Small intestine (tissue), 7 donors: Measurements from ENCODE around the gene ZNF567. TPM values are rescaled to one million over a fixed set of nuclear protein-coding genes. Genes with fewer than 3 reads are reported as not detected.
"Not testable (repeated sequence)": the region's sequence is repeated elsewhere in the genome, so short reads cannot be mapped to it uniquely, and the experiment has no call there.

ENCODE experiments used
- DNase-seq, 2 donors: peaks; one replicate each; pipeline versions ENCODE4 v3.0.0 to v3.0.0-alpha.2; 2013
- FAIRE-seq: peaks from 2 replicates; lab custom pipeline; 2012; peaks lifted over from hg19 to GRCh38; lab: Jason Lieb, UNC
- H3K27ac ChIP-seq, 3 donors: one replicate each; pipeline ENCODE4 v1.5.1; 2013; ENCODE audit warnings: low read length in 2 of 3, mild to moderate bottlenecking in 2 of 3, control low read depth in 1 of 3, inconsistent platforms in 1 of 3, low read depth in 1 of 3, moderate library complexity in 1 of 3
- H3K27me3 ChIP-seq, 3 donors: one replicate each; pipeline ENCODE4 v1.6.1; 2013; ENCODE audit warnings: low read length in 3 of 3, inconsistent platforms in 1 of 3; ENCODE audit not compliant: control insufficient read depth in 3 of 3, insufficient read depth in 3 of 3
- H3K36me3 ChIP-seq, 3 donors: one replicate each; pipeline ENCODE4 v1.6.1; 2013; ENCODE audit warnings: low read length in 3 of 3, inconsistent platforms in 1 of 3, low read depth in 1 of 3, mild to moderate bottlenecking in 1 of 3, moderate library complexity in 1 of 3; ENCODE audit not compliant: control insufficient read depth in 3 of 3, insufficient read depth in 2 of 3
- H3K4me1 ChIP-seq, 3 donors: one replicate each; pipeline ENCODE4 v1.6.1; 2013; ENCODE audit warnings: low read length in 2 of 3, inconsistent platforms in 1 of 3, low read depth in 1 of 3, mild to moderate bottlenecking in 1 of 3, moderate library complexity in 1 of 3; ENCODE audit not compliant: control insufficient read depth in 3 of 3, insufficient read depth in 2 of 3
- H3K4me3 ChIP-seq, 3 donors: one replicate each; pipeline ENCODE4 v1.5.1; 2013; ENCODE audit warnings: low read length in 3 of 3, control low read depth in 1 of 3, inconsistent platforms in 1 of 3, low read depth in 1 of 3, mild to moderate bottlenecking in 1 of 3, moderate library complexity in 1 of 3
- H3K9me3 ChIP-seq, 2 donors: one replicate each; pipeline ENCODE4 v1.6.1; 2013; ENCODE audit warnings: low read depth in 1 of 2, low read length in 1 of 2; ENCODE audit not compliant: control insufficient read depth in 2 of 2, insufficient read depth in 1 of 2
- WGBS, 3 donors: extraction: QIAGEN DNeasy Blood & Tissue Kit; methylation state at CpG; one replicate each; pipeline ENCODE4 v1.1.7; 2013; 5-methylcytosine and 5-hydroxymethylcytosine counted together
- polyA plus RNA-seq, 4 donors: library from polyadenylated mRNA; stranded (reverse) in 3 of 4; unstranded in 1 of 4; fragments of 200-250 nt in 3 of 4; fragments of 120-200 nt in 1 of 4; gene quantifications; one replicate each; pipeline versions ENCODE4 v1.2.1 to v1.2.3, GENCODE V29; 2013
- donor health status: healthy with polysubstance abuse.
- donor health status: control.
- donor health status: control.
- donor health status: Bipolar disorder and iron deficiency.
- donor health status: healthy.

ZNF567 gene
- polyA plus RNA-seq, 4 donors = 1.1 to 8.0 (median 3.9) TPM

DNA sequence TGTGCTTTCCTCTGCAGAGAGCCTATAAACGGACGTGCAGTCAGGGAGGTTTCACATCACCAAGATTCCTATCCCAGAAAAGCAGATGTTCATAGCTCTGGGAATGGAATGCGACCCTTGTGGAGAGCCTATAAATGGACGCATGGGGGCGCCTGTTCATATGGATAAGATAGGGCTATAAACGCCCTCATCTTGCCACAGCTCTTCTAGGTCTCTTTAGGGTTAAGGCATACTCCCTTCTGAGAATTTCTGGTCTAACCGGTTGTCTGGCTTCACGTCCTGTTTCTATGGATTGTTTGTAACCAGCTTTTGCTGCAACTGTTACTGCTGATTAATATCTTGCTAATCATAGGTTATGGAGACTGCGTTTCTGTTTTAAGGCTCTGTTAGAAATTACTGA lies 48.8 kb downstream of the ZNF567 start:
- H3K27ac ChIP-seq, FAIRE-seq, DNase-seq, H3K27me3 ChIP-seq, H3K36me3 ChIP-seq, H3K4me1 ChIP-seq, H3K4me3 ChIP-seq: not testable (repeated sequence)
- H3K9me3 ChIP-seq = peaks cover 3 to 34% of the 10 kb centered on the region in 2 donors
- 61 to 75% (median 62%) methylated on average over 9 of the region's 9 CpGs for WGBS, 3 donors

DNA sequence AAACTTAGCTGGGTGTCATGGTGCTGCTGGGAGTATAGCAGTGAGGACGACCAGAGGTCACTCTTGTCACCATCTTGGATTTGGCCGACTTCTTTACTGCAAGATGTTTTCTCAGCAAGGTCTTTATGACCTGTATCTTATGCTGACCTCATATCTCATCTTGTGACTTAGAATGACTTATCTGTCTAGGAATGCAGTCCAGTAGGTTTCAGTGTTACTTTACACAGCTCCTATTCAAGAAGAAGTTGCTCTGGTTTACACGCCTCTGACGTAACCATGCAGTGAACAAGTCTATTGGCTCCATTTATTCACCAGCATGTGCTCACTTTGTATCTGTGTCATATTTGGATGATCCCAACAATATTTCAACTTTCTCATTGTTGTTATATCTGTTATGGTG lies 58.5 kb downstream of the ZNF567 start:
- Histone ChIP-seq H3K27ac (no peak overlapping the region), H3K4me1 (no peaks in the 10 kb centered on the region), H3K36me3 (peaks cover 4 to 10% (median 10%) of the 10 kb centered on the region in 3 donors), H3K4me3 (no peak overlapping the region), H3K27me3 (no peaks in the 10 kb centered on the region), H3K9me3 (peaks cover 3 to 75% of the 10 kb centered on the region in 2 donors)
- 96 to 98% (median 96%) methylated on average over 4 of the region's 4 CpGs for WGBS, 3 donors
- DNase-seq = no peak
- no peak for FAIRE-seq

DNA sequence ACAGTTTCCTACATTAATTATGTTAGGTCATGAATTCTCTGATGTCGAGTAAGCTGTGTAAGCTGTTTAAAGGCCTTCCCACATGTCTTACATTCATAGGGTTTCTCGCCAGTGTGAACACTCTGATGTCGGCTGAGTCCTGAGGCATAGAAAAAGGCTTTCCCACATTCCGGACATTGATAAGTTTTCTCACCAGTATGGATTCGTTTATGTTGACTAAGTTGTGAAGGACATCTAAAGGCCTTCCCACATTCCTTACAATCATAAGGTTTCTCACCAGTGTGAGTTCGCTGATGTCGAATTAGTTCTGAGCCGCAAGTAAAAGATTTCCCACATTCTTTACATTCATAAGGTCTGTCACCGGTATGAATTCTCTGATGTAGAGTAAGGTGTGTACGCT lies 60.3 kb downstream of the ZNF567 start:
- peaks cover 5 to 72% of the 10 kb centered on the region in 2 donors for H3K9me3 ChIP-seq
- DNase-seq = no peak
- H3K4me1 ChIP-seq = no peaks in the 10 kb centered on the region
- WGBS, 3 donors = 96 to 97% (median 96%) methylated on average over 10 of the region's 10 CpGs
- H3K27me3 ChIP-seq = no peaks in the 10 kb centered on the region
- H3K27ac ChIP-seq = no peak overlapping the region
- no peak overlapping the region for H3K4me3 ChIP-seq
- peaks cover 7 to 10% (median 10%) of the 10 kb centered on the region in 3 donors for H3K36me3 ChIP-seq
- FAIRE-seq = no peak

DNA sequence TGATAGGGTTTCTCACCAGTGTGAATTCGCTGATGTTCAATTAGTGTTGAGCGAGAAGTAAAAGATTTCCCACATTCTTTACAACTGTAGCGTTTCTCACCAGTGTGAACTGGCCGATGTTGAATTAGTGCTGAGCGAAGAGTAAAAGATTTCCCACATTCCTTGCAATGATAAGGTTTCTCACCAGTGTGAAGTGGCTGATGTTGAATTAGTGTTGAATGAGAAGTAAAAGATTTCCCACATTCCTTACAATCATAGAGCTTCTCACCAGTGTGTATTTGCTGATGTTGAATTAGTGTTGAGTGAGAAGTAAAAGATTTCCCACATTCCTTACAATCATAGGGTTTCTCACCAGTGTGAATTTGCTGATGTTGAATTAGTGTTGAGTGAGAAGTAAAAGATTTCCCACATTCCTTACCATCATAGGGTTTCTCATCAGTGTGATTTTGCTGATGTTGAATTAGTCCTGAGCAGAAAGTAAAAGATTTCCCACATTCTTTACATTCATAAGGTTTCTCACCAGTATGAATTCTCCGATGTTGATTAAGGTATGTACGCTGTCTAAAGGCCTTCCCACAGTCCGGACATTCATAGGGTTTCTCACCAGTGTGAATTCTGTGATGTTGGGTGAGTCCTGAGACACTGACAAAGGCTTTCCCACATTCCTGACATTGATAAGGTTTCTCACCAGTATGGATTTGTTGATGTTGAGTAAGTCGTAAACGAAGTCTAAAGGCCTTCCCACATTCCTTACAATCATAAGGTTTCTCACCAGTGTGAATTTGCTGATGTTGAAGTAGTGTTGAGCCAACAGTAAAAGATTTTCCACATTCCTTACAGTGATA lies 61.2 kb downstream of the ZNF567 start:
- Histone ChIP-seq H3K4me3 (no peak overlapping the region), H3K4me1 (no peaks in the 10 kb centered on the region), H3K36me3 (peaks cover 10 to 16% (median 11%) of the 10 kb centered on the region in 3 donors), H3K9me3 (peaks cover 4 to 76% of the 10 kb centered on the region in 2 donors), H3K27ac (no peak overlapping the region), H3K27me3 (no peaks in the 10 kb centered on the region)
- no peak for FAIRE-seq
- WGBS, 3 donors = 97 to 99% (median 98%) methylated on average over 10 of the region's 10 CpGs
- no peak for DNase-seq

DNA sequence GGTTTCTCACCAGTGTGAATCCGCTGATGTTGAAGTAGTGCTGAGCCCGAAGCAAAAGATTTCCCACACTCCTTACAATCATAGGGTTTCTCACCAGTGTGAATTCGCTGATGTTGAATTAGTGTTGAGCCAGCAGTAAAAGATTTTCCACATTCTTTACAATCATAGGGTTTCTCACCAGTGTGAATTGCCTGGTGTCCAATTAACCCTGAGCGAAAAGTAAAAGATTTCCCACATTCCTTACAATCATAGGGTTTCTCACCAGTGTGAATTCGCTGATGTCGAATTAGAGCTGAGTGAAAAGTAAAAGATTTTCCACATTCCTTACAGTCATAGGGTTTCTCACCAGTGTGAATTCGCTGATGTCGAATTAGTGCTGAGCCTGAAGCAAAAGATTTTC lies 62.2 kb downstream of the ZNF567 start:
- not testable (repeated sequence) for DNase-seq, H3K4me3 ChIP-seq, H3K4me1 ChIP-seq, FAIRE-seq, H3K27me3 ChIP-seq, H3K27ac ChIP-seq
- 97 to 99% (median 98%) methylated on average over 8 of the region's 8 CpGs for WGBS, 3 donors
- Histone ChIP-seq H3K9me3 (peaks cover 3 to 72% of the 10 kb centered on the region in 2 donors), H3K36me3 (peaks cover 10 to 18% (median 11%) of the 10 kb centered on the region in 3 donors)

DNA sequence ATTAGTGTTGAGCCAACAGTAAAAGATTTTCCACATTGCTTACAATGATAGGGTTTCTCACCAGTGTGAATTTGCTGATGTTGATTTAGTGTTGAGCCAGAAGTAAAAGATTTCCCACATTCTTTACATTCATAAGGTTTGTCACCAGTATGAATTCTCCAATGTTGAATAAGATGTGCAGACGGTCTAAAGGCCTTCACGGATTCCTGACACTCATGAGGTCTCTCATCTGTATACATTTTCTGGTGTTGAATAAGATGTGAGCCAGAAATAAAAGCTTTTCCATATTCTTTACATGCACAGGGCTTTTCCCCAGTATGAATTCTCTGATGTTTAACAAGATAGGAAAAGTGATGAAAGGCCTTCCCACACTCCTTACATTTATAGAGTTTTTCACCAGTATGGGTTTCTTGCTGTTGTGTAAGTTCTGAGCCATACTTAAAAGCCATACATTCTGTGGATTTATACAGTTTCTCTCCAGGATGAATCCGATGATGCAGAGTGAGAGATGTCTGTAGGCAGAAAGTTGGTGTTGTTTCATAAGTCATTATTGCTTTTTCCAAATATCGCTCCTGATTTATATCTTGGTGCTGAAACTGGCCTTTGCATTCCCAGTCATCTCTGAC lies 62.8 kb downstream of the ZNF567 start:
- Histone ChIP-seq H3K4me1 (no peaks in the 10 kb centered on the region), H3K36me3 (peaks cover 10 to 20% (median 16%) of the 10 kb centered on the region in 3 donors), H3K4me3 (no peak overlapping the region), H3K27ac (no peak overlapping the region), H3K27me3 (no peaks in the 10 kb centered on the region), H3K9me3 (peaks cover 3 to 74% of the 10 kb centered on the region in 2 donors)
- FAIRE-seq (no peak), DNase-seq (no peak)
- 96 to 99% (median 98%) methylated on average over 4 of the region's 4 CpGs for WGBS, 3 donors

Other genes with a start within 250 kb of the ZNF567 start
- 10 to 100 TPM in 1 of 4 donors, 1 to 10 TPM in 3; 3.4 to 11.5 (median 3.8) TPM for gene ZNF566, start 198.1 kb upstream of the ZNF567 start, polyA plus RNA-seq
- 10 to 100 TPM in 1 of 4 donors, 1 to 10 TPM in 3; 2.0 to 14.4 (median 2.8) TPM for gene ZNF260, start 159.3 kb upstream of the ZNF567 start, polyA plus RNA-seq
- 10 to 100 TPM in 1 of 4 donors, 1 to 10 TPM in 2, under 1 TPM in 1; 0.81 to 16.1 (median 1.7) TPM for gene ZNF529, start 114.3 kb upstream of the ZNF567 start, polyA plus RNA-seq
- 1 to 10 TPM in 1 of 4 donors, under 1 TPM in 1, not detected in 2; 0.64 to 1.5 TPM for gene ZNF382, start 82.3 kb upstream of the ZNF567 start, polyA plus RNA-seq
- gene ZNF461, start 20.8 kb upstream of the ZNF567 start, polyA plus RNA-seq = 1 to 10 TPM; 2.2 to 9.0 (median 2.8) TPM
- gene ZNF850, start 85.2 kb downstream of the ZNF567 start, polyA plus RNA-seq = 1 to 10 TPM in 1 of 4 donors, under 1 TPM in 3; 0.22 to 1.6 (median 0.36) TPM
- 10 to 100 TPM in 1 of 4 donors, 1 to 10 TPM in 3; 1.1 to 10.1 (median 1.9) TPM for gene ZNF790, start 150.8 kb downstream of the ZNF567 start, polyA plus RNA-seq
- 10 to 100 TPM in 1 of 4 donors, 1 to 10 TPM in 2, under 1 TPM in 1; 0.54 to 11.0 (median 2.0) TPM for gene ZNF345, start 163.3 kb downstream of the ZNF567 start, polyA plus RNA-seq
- 1 to 10 TPM in 1 of 4 donors, under 1 TPM in 3; 0.22 to 2.9 (median 0.86) TPM for gene ZNF829, start 228.7 kb downstream of the ZNF567 start, polyA plus RNA-seq
- gene ZNF568, start 228.7 kb downstream of the ZNF567 start, polyA plus RNA-seq = 10 to 100 TPM in 1 of 4 donors, 1 to 10 TPM in 3; 1.8 to 10.6 (median 2.8) TPM